NOMO-1 (cell line): ENCODE data around the gene RASA3.
A peak's percentile ranks its signal among the peaks of the same experiment; 100 is the strongest.
"Not testable (repeated sequence)": the region's sequence is repeated elsewhere in the genome, so short reads cannot be mapped to it uniquely, and the experiment has no call there.

Source experiments
- DNase-seq, 2 experiments: peaks; one replicate each; lab custom pipeline; 2025; ENCODE audit not compliant: unreplicated experiment in 2 of 2; lab: John Stamatoyannopoulos, UW

RASA3 gene

GRCh38 chr13:114132419-114133121, at the start of gene RASA3:
Gene RASA3, minus strand, starts transcription at chr13:114132623. Its CDS starts 134 bp downstream, at chr13:114132489.
- peak; percentile 80 to 88 for DNase-seq

- no peak for DNase-seq
Observed at GRCh38 chr13:114179087-114179658, 46.8 kb upstream of the RASA3 start, which contains the start of gene CFAP97D2. Gene CFAP97D2, plus strand, starts transcription at chr13:114179257. Its CDS starts 74 bp downstream, at chr13:114179331.

- no peak for DNase-seq
Observed at GRCh38 chr13:114177245-114178010, 45.0 kb upstream of the RASA3 start.

GRCh38 chr13:114176359-114176902, 44.0 kb upstream of the RASA3 start:
- DNase-seq = not testable (repeated sequence)

- no peak for DNase-seq
Observed at GRCh38 chr13:114174529-114174961, 42.1 kb upstream of the RASA3 start.

GRCh38 chr13:114173745-114174144, 41.3 kb upstream of the RASA3 start:
- no peak for DNase-seq

GRCh38 chr13:114173272-114173671, 40.8 kb upstream of the RASA3 start:
- DNase-seq = no peak

GRCh38 chr13:114167885-114168284, 35.5 kb upstream of the RASA3 start:
- DNase-seq = no peak

- peak; percentile 71 to 90 for DNase-seq
Observed at GRCh38 chr13:114167426-114167825, 35.0 kb upstream of the RASA3 start.

- DNase-seq = no peak
Observed at GRCh38 chr13:114166381-114167131, 34.1 kb upstream of the RASA3 start.

GRCh38 chr13:114164681-114165429, 32.4 kb upstream of the RASA3 start:
- no peak for DNase-seq

GRCh38 chr13:114164053-114164452, 31.6 kb upstream of the RASA3 start:
- DNase-seq = no peak

GRCh38 chr13:114162533-114162922, 30.1 kb upstream of the RASA3 start:
- no peak for DNase-seq

- peak; percentile 59 to 63 for DNase-seq
Observed at GRCh38 chr13:114161644-114162532, 29.5 kb upstream of the RASA3 start.

- no peak for DNase-seq
Observed at GRCh38 chr13:114161028-114161556, 28.7 kb upstream of the RASA3 start.

GRCh38 chr13:114158869-114159666, 26.6 kb upstream of the RASA3 start:
- DNase-seq = not testable (repeated sequence)

GRCh38 chr13:114157869-114158495, 25.6 kb upstream of the RASA3 start:
- DNase-seq = no peak
